ENCODE results near the gene NHSL2.

DNA sequence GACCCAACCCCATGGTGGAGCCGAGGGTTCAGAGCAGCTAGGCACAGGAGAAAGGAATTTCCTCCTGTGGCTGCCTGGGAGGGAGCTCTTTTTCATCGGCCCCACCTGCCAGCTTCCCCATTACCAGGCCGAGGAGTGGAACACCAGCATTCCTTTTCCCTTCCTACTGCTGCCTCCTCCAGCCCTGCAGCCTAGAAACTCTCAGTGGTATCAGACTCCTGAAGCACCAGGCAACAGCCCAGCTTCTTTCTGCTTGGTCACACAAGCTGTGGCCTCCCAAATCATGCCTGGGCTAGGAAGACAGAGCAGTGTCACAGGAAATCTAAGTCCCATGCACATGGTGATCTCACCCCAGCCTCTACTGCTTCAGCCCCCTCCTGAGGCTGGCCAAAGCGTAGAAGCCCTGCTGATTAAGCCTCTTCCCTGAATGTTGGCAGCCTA, 191.0 kb downstream of the NHSL2 start:
- TF ChIP-seq POLR2A (IDR thresholded peaks at IDR 0.05) (no peak), POLR2AphosphoS5 (IDR thresholded peaks at IDR 0.05) (no peak)
